Keratinocyte (primary cell): ENCODE results near the gene TREML1. TPM values are rescaled to one million over a fixed set of nuclear protein-coding genes. Genes with fewer than 3 reads are reported as not detected.

Source experiments
- DNase-seq: peaks from one replicate; pipeline ENCODE4 v3.0.0-alpha.2; 2011; ENCODE audit warnings: low read depth, missing footprints, low spot score
- FAIRE-seq: peaks from 2 replicates; lab custom pipeline; 2011; peaks lifted over from hg19 to GRCh38; lab: Jason Lieb, UNC
- H2AFZ ChIP-seq: 2 replicates; pipeline ENCODE4 v1.6.0; 2012; ENCODE audit warnings: low read length, control low read depth, inconsistent platforms; ENCODE audit not compliant: control insufficient read depth
- H3K27ac ChIP-seq: 2 replicates; pipeline ENCODE4 v1.5.1; 2011; ENCODE audit warnings: low read length; ENCODE audit not compliant: control insufficient read depth, insufficient read depth
- H3K27me3 ChIP-seq: 3 replicates; pipeline ENCODE4 v1.6.0; 2011; ENCODE audit warnings: low read length; ENCODE audit not compliant: control insufficient read depth, insufficient read depth; ENCODE audit errors: extremely low read depth
- H3K36me3 ChIP-seq, 2 experiments: 2 replicates in 1 of 2; 3 replicates in 1 of 2; pipeline ENCODE4 v1.5.1; 2011; ENCODE audit warnings: low read length in 2 of 2, mild to moderate bottlenecking in 1 of 2; ENCODE audit not compliant: control insufficient read depth in 2 of 2, insufficient read depth in 2 of 2; ENCODE audit errors: extremely low read depth in 1 of 2
- H3K4me1 ChIP-seq: 3 replicates; pipeline ENCODE4 v1.5.1; 2011; ENCODE audit warnings: low read length; ENCODE audit not compliant: control insufficient read depth, insufficient read depth; ENCODE audit errors: extremely low read depth
- H3K4me2 ChIP-seq: 3 replicates; pipeline ENCODE4 v1.6.0; 2011; ENCODE audit warnings: low read depth, low read length; ENCODE audit not compliant: control insufficient read depth, insufficient read depth; ENCODE audit errors: extremely low read depth
- H3K4me3 ChIP-seq, 3 experiments: fragments of 200-600 bp in 1 of 3; sonication (generic) in 1 of 3; 2 replicates in 2 of 3; 3 replicates in 1 of 3; pipeline ENCODE4 v1.5.1; 2011 to 2016; ENCODE audit warnings: low read length in 3 of 3, mild to moderate bottlenecking in 3 of 3, control low read depth in 2 of 3, inconsistent platforms in 1 of 3, low read depth in 1 of 3, mixed read lengths in 1 of 3, mixed run types in 1 of 3, moderate library complexity in 1 of 3; ENCODE audit not compliant: control insufficient read depth in 2 of 3, insufficient read depth in 2 of 3; ENCODE audit errors: extremely low read depth in 1 of 3
- H3K79me2 ChIP-seq: 2 replicates; pipeline ENCODE4 v1.6.0; 2012; ENCODE audit warnings: low read length; ENCODE audit not compliant: control insufficient read depth, insufficient read depth
- H3K9ac ChIP-seq: 3 replicates; pipeline ENCODE4 v1.6.0; 2011; ENCODE audit warnings: low read length; ENCODE audit not compliant: control insufficient read depth, insufficient read depth; ENCODE audit errors: extremely low read depth
- H3K9me1 ChIP-seq: 3 replicates; pipeline ENCODE4 v1.6.0; 2011; ENCODE audit warnings: low read length; ENCODE audit not compliant: control insufficient read depth, insufficient read depth; ENCODE audit errors: extremely low read depth
- H3K9me3 ChIP-seq: 2 replicates; pipeline ENCODE4 v1.5.1; 2012; ENCODE audit warnings: low read depth, low read length; ENCODE audit not compliant: control insufficient read depth
- H4K20me1 ChIP-seq: 3 replicates; pipeline ENCODE4 v1.6.0; 2011; ENCODE audit warnings: low read length; ENCODE audit not compliant: control insufficient read depth, insufficient read depth; ENCODE audit errors: extremely low read depth
- CTCF ChIP-seq, 3 experiments: IDR thresholded peaks in 1 of 3; conservative IDR thresholded peaks in 1 of 3; optimal IDR thresholded peaks in 1 of 3; 2 replicates in 2 of 3; 3 replicates in 1 of 3; pipeline versions ENCODE3 to v1.5.1; 2011; ENCODE audit warnings: low read length in 3 of 3, mild to moderate bottlenecking in 3 of 3, moderate library complexity in 2 of 3, control low read depth in 1 of 3, inconsistent platforms in 1 of 3; ENCODE audit not compliant: insufficient read depth in 2 of 3; ENCODE audit errors: extremely low read depth in 1 of 3
- EZH2 ChIP-seq: IDR thresholded peaks from one replicate; pipeline ENCODE4 v1.6.1; 2012; ENCODE audit warnings: inconsistent platforms, mild to moderate bottlenecking, low read length, moderate library complexity
- dilution Hi-C: fragments of 300-500 bp; cut with MboI; formaldehyde crosslinking; loops from one replicate; pipeline ENCODE4 v1.7.0; 2020; ENCODE audit warnings: low sequenced_read_pairs; ENCODE audit not compliant: extremely low pct_ligation_motif_present
- polyA plus RNA-seq, 5 experiments: library from polyadenylated mRNA; depleted of rRNA in 3 of 5; stranded (reverse) in 3 of 5; stranded (forward) in 1 of 5; unstranded in 1 of 5; fragments of >200 nt; gene quantifications; 1 replicate in 1 of 5; 2 replicates in 3 of 5; 3 replicates in 1 of 5; pipeline versions ENCODE4 v1.2.1 to v1.2.3, GENCODE V29; 2011 to 2012; ENCODE audit warnings: missing spikeins in 2 of 5, low read depth in 1 of 5, low replicate concordance in 1 of 5

Gene TREML1
- polyA plus RNA-seq, 1 donor (not counting 4 experiments of a cell fraction or from before 2014, with no cell fraction given) = 0.26 TPM

GRCh38 chr6:41174610-41175009, 20.5 kb upstream of the TREML1 start:
- Histone ChIP-seq H3K9me1 (no peaks in the 10 kb centered on the region), H3K4me1 (no peaks in the 10 kb centered on the region), H3K9ac (no peak overlapping the region), H2AFZ (no peak overlapping the region), H3K27ac (no peak overlapping the region), H3K79me2 (no peaks in the 10 kb centered on the region), H3K4me2 (no peak overlapping the region), H3K36me3 (no peaks in the 10 kb centered on the region), H3K4me3 (no peak overlapping the region), H3K9me3 (no peaks in the 10 kb centered on the region), H3K27me3 (peaks cover 10% of the 10 kb centered on the region), H4K20me1 (no peaks in the 10 kb centered on the region)
- dilution Hi-C loops = loop anchor here (25.0 kb wide), 1 partner anchor 87 kb away; no protein-coding TSS in a partner anchor
- TF ChIP-seq CTCF (optimal IDR thresholded peaks at IDR 0.05 in 1 of 3, IDR thresholded peaks at IDR 0.05 in 1 of 3, conservative IDR thresholded peaks at IDR 0.05 in 1 of 3; ENCODE audit: extremely low read depth in 1 of 3, insufficient read depth in 2 of 3, low read length in 3 of 3) (no peak), EZH2 (no peak)
- DNase-seq (no peak), FAIRE-seq (no peak)

GRCh38 chr6:41171908-41172307, 17.8 kb upstream of the TREML1 start:
- no peak for FAIRE-seq
- no peaks in the 10 kb centered on the region for H3K9me1 ChIP-seq
- H2AFZ ChIP-seq = no peak overlapping the region
- H4K20me1 ChIP-seq = no peaks in the 10 kb centered on the region
- no peaks in the 10 kb centered on the region for H3K4me1 ChIP-seq
- TF ChIP-seq EZH2 = no peak
- no peaks in the 10 kb centered on the region for H3K79me2 ChIP-seq
- dilution Hi-C loops = no loop called here
- H3K4me2 ChIP-seq = no peak overlapping the region
- no peak overlapping the region for H3K27ac ChIP-seq
- H3K27me3 ChIP-seq = peaks cover 10% of the 10 kb centered on the region
- H3K36me3 ChIP-seq = no peaks in the 10 kb centered on the region
- no peak for DNase-seq
- no peak overlapping the region for H3K4me3 ChIP-seq
- H3K9me3 ChIP-seq = no peaks in the 10 kb centered on the region
- no peak overlapping the region for H3K9ac ChIP-seq

GRCh38 chr6:41170547-41171160, 16.5 kb upstream of the TREML1 start:
- Histone ChIP-seq H3K4me3 (no peak overlapping the region), H3K79me2 (no peaks in the 10 kb centered on the region), H3K27me3 (no peaks in the 10 kb centered on the region), H3K4me1 (no peaks in the 10 kb centered on the region), H3K9ac (no peak overlapping the region), H2AFZ (no peak overlapping the region), H3K9me1 (no peaks in the 10 kb centered on the region), H3K27ac (no peak overlapping the region), H3K36me3 (no peaks in the 10 kb centered on the region), H3K4me2 (no peak overlapping the region), H4K20me1 (no peaks in the 10 kb centered on the region), H3K9me3 (no peaks in the 10 kb centered on the region)
- TF ChIP-seq EZH2 = no peak
- no peak for TF ChIP-seq CTCF (optimal IDR thresholded peaks at IDR 0.05 in 1 of 3, IDR thresholded peaks at IDR 0.05 in 1 of 3, conservative IDR thresholded peaks at IDR 0.05 in 1 of 3; ENCODE audit: extremely low read depth in 1 of 3, insufficient read depth in 2 of 3, low read length in 3 of 3)
- dilution Hi-C loops = no loop called here
- no peak for DNase-seq
- FAIRE-seq = no peak
